HG03097 (cell line): Measurements from ENCODE around the gene ALG10.
"Not testable (repeated sequence)": the region's sequence is repeated elsewhere in the genome, so short reads cannot be mapped to it uniquely, and the experiment has no call there.

ENCODE experiments used
- ATAC-seq: cut with Tn5 transposase; IDR thresholded peaks from one replicate; pipeline ENCODE4 v1.9.1; 2021; ENCODE audit not compliant: unreplicated experiment, low FRiP score

Gene ALG10

GRCh38 chr12:34022079-34022830, at the start of gene ALG10:
Gene ALG10, plus strand, starts transcription at chr12:34022496. Its CDS starts 104 bp downstream, at chr12:34022600.
- ATAC-seq, result peak; percentile 99

GRCh38 chr12:33972884-33973283, 49.4 kb upstream of the ALG10 start:
- not testable (repeated sequence) for ATAC-seq

- no peak for ATAC-seq
Observed at GRCh38 chr12:33977887-33978286, 44.4 kb upstream of the ALG10 start.

- ATAC-seq, result no peak
Observed at GRCh38 chr12:33988197-33988805, 34.0 kb upstream of the ALG10 start.

- no peak for ATAC-seq
Observed at GRCh38 chr12:33988913-33989312, 33.4 kb upstream of the ALG10 start.

GRCh38 chr12:33994857-33995808, 27.2 kb upstream of the ALG10 start:
- no peak for ATAC-seq

- not testable (repeated sequence) for ATAC-seq
Observed at GRCh38 chr12:34008835-34009234, 13.5 kb upstream of the ALG10 start.

GRCh38 chr12:34016361-34016760, 5.9 kb upstream of the ALG10 start:
- no peak for ATAC-seq

GRCh38 chr12:34021071-34021470, 1.2 kb upstream of the ALG10 start:
- ATAC-seq, result no peak

- not testable (repeated sequence) for ATAC-seq
Observed at GRCh38 chr12:34027661-34028060, 5.4 kb downstream of the ALG10 start.

- no peak for ATAC-seq
Observed at GRCh38 chr12:34030591-34030990, 8.3 kb downstream of the ALG10 start.

GRCh38 chr12:34033628-34034296, 11.5 kb downstream of the ALG10 start:
- no peak for ATAC-seq

- not testable (repeated sequence) for ATAC-seq
Observed at GRCh38 chr12:34038357-34038756, 16.1 kb downstream of the ALG10 start.

- no peak for ATAC-seq
Observed at GRCh38 chr12:34046570-34046969, 24.3 kb downstream of the ALG10 start.

- not testable (repeated sequence) for ATAC-seq
Observed at GRCh38 chr12:34047855-34048254, 25.6 kb downstream of the ALG10 start.

GRCh38 chr12:34048714-34049113, 26.4 kb downstream of the ALG10 start:
- ATAC-seq, result no peak

- no peak for ATAC-seq
Observed at GRCh38 chr12:34051486-34051885, 29.2 kb downstream of the ALG10 start.

- ATAC-seq, result no peak
Observed at GRCh38 chr12:34054938-34055337, 32.6 kb downstream of the ALG10 start.
